Right lobe of liver (tissue), 4 donors: Measurements from ENCODE around the gene PPP1R26.

Experiments used
- POLR2A ChIP-seq: fragments of 450-650 bp; IDR thresholded peaks from one replicate; pipeline ENCODE4 v1.6.1; 2017; ENCODE audit warnings: antibody characterized with exemption, mild to moderate bottlenecking
- TF ChIP-seq, protein P1 (sequence below), 4 donors: fragments of 200-600 bp in 3 of 4; fragments of 450-650 bp in 1 of 4; IDR thresholded peaks; one replicate each; pipeline versions ENCODE4 v1.5.1 to v1.8.0; 2016 to 2022; ENCODE audit warnings: antibody characterized with exemption in 4 of 4, mild to moderate bottlenecking in 2 of 4
- donor health status: DM: no; HTN: no; CAD: no.
- donor health status: DM: no; HTN: no; CAD: no.
- donor health status: DM: no; HTN: yes; CAD: no.

- TF ChIP-seq, protein P1, sequence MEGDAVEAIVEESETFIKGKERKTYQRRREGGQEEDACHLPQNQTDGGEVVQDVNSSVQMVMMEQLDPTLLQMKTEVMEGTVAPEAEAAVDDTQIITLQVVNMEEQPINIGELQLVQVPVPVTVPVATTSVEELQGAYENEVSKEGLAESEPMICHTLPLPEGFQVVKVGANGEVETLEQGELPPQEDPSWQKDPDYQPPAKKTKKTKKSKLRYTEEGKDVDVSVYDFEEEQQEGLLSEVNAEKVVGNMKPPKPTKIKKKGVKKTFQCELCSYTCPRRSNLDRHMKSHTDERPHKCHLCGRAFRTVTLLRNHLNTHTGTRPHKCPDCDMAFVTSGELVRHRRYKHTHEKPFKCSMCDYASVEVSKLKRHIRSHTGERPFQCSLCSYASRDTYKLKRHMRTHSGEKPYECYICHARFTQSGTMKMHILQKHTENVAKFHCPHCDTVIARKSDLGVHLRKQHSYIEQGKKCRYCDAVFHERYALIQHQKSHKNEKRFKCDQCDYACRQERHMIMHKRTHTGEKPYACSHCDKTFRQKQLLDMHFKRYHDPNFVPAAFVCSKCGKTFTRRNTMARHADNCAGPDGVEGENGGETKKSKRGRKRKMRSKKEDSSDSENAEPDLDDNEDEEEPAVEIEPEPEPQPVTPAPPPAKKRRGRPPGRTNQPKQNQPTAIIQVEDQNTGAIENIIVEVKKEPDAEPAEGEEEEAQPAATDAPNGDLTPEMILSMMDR (IDR thresholded peaks at IDR 0.05) = no peak
- TF ChIP-seq POLR2A = no peak
Measured at GRCh38 chr9:135522931-135523330, 43.3 kb downstream of the PPP1R26 start.
